HG03103 (cell line): Measurements from ENCODE around the gene ZNF805.
"Not testable (repeated sequence)": the region's sequence is repeated elsewhere in the genome, so short reads cannot be mapped to it uniquely, and the experiment has no call there.

Source experiments
- ATAC-seq: cut with Tn5 transposase; IDR thresholded peaks from one replicate; pipeline ENCODE4 v1.9.1; 2021; ENCODE audit warnings: low read depth; ENCODE audit not compliant: unreplicated experiment

The ZNF805 gene

GRCh38 chr19:57240311-57241090, at the start of gene ZNF805:
Gene ZNF805, plus strand, starts transcription at chr19:57240632. Its CDS starts 260 bp downstream, at chr19:57240892.
- peak; percentile 84 for ATAC-seq

- peak; percentile 97 for ATAC-seq
These were observed 49.0 kb upstream of the ZNF805 start, which contains the start of gene ZNF264 for GRCh38 chr19:57191141-57192076. Gene ZNF264, plus strand, starts transcription at chr19:57191500. Its CDS starts 414 bp downstream, at chr19:57191914.

GRCh38 chr19:57192077-57192420, 48.4 kb upstream of the ZNF805 start:
- no peak for ATAC-seq

GRCh38 chr19:57192993-57193392, 47.4 kb upstream of the ZNF805 start:
- no peak for ATAC-seq

- ATAC-seq: not testable (repeated sequence)
These were observed 42.6 kb upstream of the ZNF805 start for GRCh38 chr19:57197874-57198273.

- ATAC-seq: no peak
These were observed 38.3 kb upstream of the ZNF805 start for GRCh38 chr19:57202160-57202559.

GRCh38 chr19:57210381-57210780, 30.1 kb upstream of the ZNF805 start:
- ATAC-seq: no peak

- no peak for ATAC-seq
These were observed 28.3 kb upstream of the ZNF805 start for GRCh38 chr19:57212109-57212508.

- no peak for ATAC-seq
These were observed 12.9 kb upstream of the ZNF805 start for GRCh38 chr19:57227502-57227901.

GRCh38 chr19:57231686-57232085, 8.7 kb upstream of the ZNF805 start:
- ATAC-seq: no peak

- no peak for ATAC-seq
These were observed 7.2 kb upstream of the ZNF805 start for GRCh38 chr19:57233207-57233606.

GRCh38 chr19:57239982-57240310, 486 bp upstream of the ZNF805 start:
- ATAC-seq: peak; percentile 11

GRCh38 chr19:57241176-57241575, 744 bp downstream of the ZNF805 start:
- ATAC-seq: no peak

GRCh38 chr19:57242821-57243220, 2.4 kb downstream of the ZNF805 start:
- ATAC-seq: no peak

- no peak for ATAC-seq
These were observed 4.1 kb downstream of the ZNF805 start for GRCh38 chr19:57244513-57244912.

GRCh38 chr19:57245066-57245465, 4.6 kb downstream of the ZNF805 start:
- ATAC-seq: no peak

GRCh38 chr19:57245959-57246358, 5.5 kb downstream of the ZNF805 start:
- no peak for ATAC-seq

- ATAC-seq: no peak
These were observed 8.2 kb downstream of the ZNF805 start for GRCh38 chr19:57248646-57249045.

GRCh38 chr19:57249329-57249728, 8.9 kb downstream of the ZNF805 start:
- ATAC-seq: no peak

GRCh38 chr19:57253767-57254166, 13.3 kb downstream of the ZNF805 start:
- ATAC-seq: not testable (repeated sequence)

GRCh38 chr19:57262044-57262443, 21.6 kb downstream of the ZNF805 start:
- ATAC-seq: no peak
